Fibroblast of skin of left biceps (primary cell): ENCODE data around the gene SMARCA4.
A peak's percentile ranks its signal among the peaks of the same experiment; 100 is the strongest.

Experiments used
- DNase-seq, 2 experiments: peaks; one replicate each; pipeline ENCODE4 v3.0.0-alpha.2; 2013; ENCODE audit warnings: low read depth in 2 of 2

SMARCA4 gene

GRCh38 chr19:11010041-11010440 is 49.2 kb downstream of the SMARCA4 start:
- no peak for DNase-seq

- DNase-seq, result no peak
These were observed 51.7 kb downstream of the SMARCA4 start for GRCh38 chr19:11012507-11012906.

- no peak for DNase-seq
These were observed 52.9 kb downstream of the SMARCA4 start for GRCh38 chr19:11013771-11014170.

- DNase-seq, result no peak
These were observed 53.6 kb downstream of the SMARCA4 start for GRCh38 chr19:11014403-11014911.

- no peak for DNase-seq
These were observed 55.8 kb downstream of the SMARCA4 start for GRCh38 chr19:11016631-11017030.

- no peak for DNase-seq
These were observed 56.6 kb downstream of the SMARCA4 start for GRCh38 chr19:11017275-11018035.

- no peak for DNase-seq
These were observed 57.3 kb downstream of the SMARCA4 start for GRCh38 chr19:11018179-11018578.

- no peak for DNase-seq
These were observed 57.9 kb downstream of the SMARCA4 start for GRCh38 chr19:11018763-11019162.

GRCh38 chr19:11019262-11019661 is 58.4 kb downstream of the SMARCA4 start:
- no peak for DNase-seq

- no peak for DNase-seq
These were observed 59.0 kb downstream of the SMARCA4 start for GRCh38 chr19:11019824-11020223.

- DNase-seq, result no peak
These were observed 59.6 kb downstream of the SMARCA4 start for GRCh38 chr19:11020423-11020822.

- DNase-seq, result no peak
These were observed 60.3 kb downstream of the SMARCA4 start for GRCh38 chr19:11020982-11021759.

- DNase-seq, result no peak
These were observed 60.9 kb downstream of the SMARCA4 start for GRCh38 chr19:11021760-11022144.

- DNase-seq, result no peak
These were observed 62.2 kb downstream of the SMARCA4 start for GRCh38 chr19:11023016-11023415.

- DNase-seq, result no peak
These were observed 62.9 kb downstream of the SMARCA4 start for GRCh38 chr19:11023710-11024109.

GRCh38 chr19:11024259-11024658 is 63.4 kb downstream of the SMARCA4 start:
- DNase-seq, result no peak

- DNase-seq, result no peak
These were observed 64.2 kb downstream of the SMARCA4 start for GRCh38 chr19:11025006-11025405.

GRCh38 chr19:11025445-11025844 is 64.6 kb downstream of the SMARCA4 start:
- peak; percentile 2 to 22 for DNase-seq

GRCh38 chr19:11025997-11026396 is 65.2 kb downstream of the SMARCA4 start:
- no peak for DNase-seq

GRCh38 chr19:11027381-11027780 is 66.6 kb downstream of the SMARCA4 start:
- DNase-seq, result no peak

GRCh38 chr19:11028146-11028545 is 67.3 kb downstream of the SMARCA4 start:
- no peak for DNase-seq

- no peak for DNase-seq
These were observed 70.7 kb downstream of the SMARCA4 start for GRCh38 chr19:11031421-11032070.
